Brain microvascular endothelial cell (primary cell): ENCODE data around the gene KRTAP10-2.

Experiments
- DNase-seq: peaks from one replicate; pipeline ENCODE4 v3.0.0-alpha.2; 2020
- H3K27ac ChIP-seq: fragments of 250-450 bp; sonication (Bioruptor Pico); 2 replicates; pipeline ENCODE4 v1.5.1; 2020; ENCODE audit warnings: mild to moderate bottlenecking, moderate library complexity
- H3K27me3 ChIP-seq: fragments of 250-450 bp; sonication (Bioruptor Pico); replicated peaks from 2 replicates; pipeline ENCODE4 v1.5.1; 2020; ENCODE audit warnings: mild to moderate bottlenecking
- H3K36me3 ChIP-seq: fragments of 250-450 bp; sonication (Bioruptor Pico); replicated peaks from 2 replicates; pipeline ENCODE4 v1.5.1; 2020; ENCODE audit warnings: mild to moderate bottlenecking
- H3K4me3 ChIP-seq: 2 replicates; pipeline ENCODE4 v1.5.1; 2011; ENCODE audit warnings: low read depth, mild to moderate bottlenecking, control low read depth, low read length, moderate library complexity
- CTCF ChIP-seq: IDR thresholded peaks from 2 replicates; pipeline ENCODE4 v1.5.1; 2011; ENCODE audit warnings: low read depth, mild to moderate bottlenecking, moderate library complexity, low read length, control low read depth, inconsistent platforms; ENCODE audit errors: missing control alignments
- in situ Hi-C: cut with HindIII; loops from 2 replicates; pipeline ENCODE4 v1.10.0; 2017; ENCODE audit warnings: low sequenced_read_pairs, low pct_ligation_motif_present

The KRTAP10-2 gene

GRCh38 chr21:44514746-44515358 lies 36.5 kb downstream of the KRTAP10-2 start:
- in situ Hi-C loops = no loop called here
- TF ChIP-seq CTCF = no peak

DNA sequence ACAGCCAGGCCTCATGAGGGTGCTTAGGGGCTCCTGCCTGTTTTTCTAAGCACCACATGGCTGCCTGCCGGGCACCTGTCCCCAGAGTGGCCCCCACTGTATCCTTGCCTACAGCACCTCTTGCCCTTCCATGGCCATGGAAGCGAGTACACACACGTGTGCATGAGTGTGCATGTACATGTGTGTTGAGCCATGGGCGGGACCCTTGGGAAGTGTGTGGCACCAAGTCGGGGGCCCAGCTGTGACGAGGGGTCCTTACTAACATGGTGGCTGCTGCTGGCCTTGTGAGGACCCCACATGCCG lies 37.1 kb downstream of the KRTAP10-2 start:
- DNase-seq = no peak
- no peak overlapping the region for H3K27ac ChIP-seq
- in situ Hi-C loops = no loop called here
- H3K36me3 ChIP-seq = no peaks in the 10 kb centered on the region
- H3K4me3 ChIP-seq = no peak overlapping the region
- H3K27me3 ChIP-seq = no peaks in the 10 kb centered on the region
- TF ChIP-seq CTCF = no peak

More at GRCh38 chr21:44514746-44515358, 36.5 kb downstream of the KRTAP10-2 start:
- H3K36me3 ChIP-seq = no peaks in the 10 kb centered on the region
- no peak overlapping the region for H3K27ac ChIP-seq
- H3K27me3 ChIP-seq = no peaks in the 10 kb centered on the region
- no peak overlapping the region for H3K4me3 ChIP-seq
- no peak for DNase-seq

GRCh38 chr21:44513389-44514217 lies 37.7 kb downstream of the KRTAP10-2 start:
- DNase-seq = no peak
- no peak for TF ChIP-seq CTCF
- H3K4me3 ChIP-seq = no peak overlapping the region

GRCh38 chr21:44512496-44513388 lies 38.6 kb downstream of the KRTAP10-2 start:
- in situ Hi-C loops = no loop called here
- H3K36me3 ChIP-seq = no peaks in the 10 kb centered on the region

More at GRCh38 chr21:44513389-44514217, 37.7 kb downstream of the KRTAP10-2 start:
- in situ Hi-C loops = no loop called here
- H3K36me3 ChIP-seq = no peaks in the 10 kb centered on the region
- H3K27me3 ChIP-seq = no peaks in the 10 kb centered on the region
- no peak overlapping the region for H3K27ac ChIP-seq

GRCh38 chr21:44511938-44512275 lies 39.4 kb downstream of the KRTAP10-2 start:
- TF ChIP-seq CTCF = no peak
- H3K27me3 ChIP-seq = peaks cover 3% of the 10 kb centered on the region
- no peaks in the 10 kb centered on the region for H3K36me3 ChIP-seq
- in situ Hi-C loops = no loop called here
- H3K4me3 ChIP-seq = no peak overlapping the region
- DNase-seq = no peak
- no peak overlapping the region for H3K27ac ChIP-seq

More at GRCh38 chr21:44512496-44513388, 38.6 kb downstream of the KRTAP10-2 start:
- no peak for DNase-seq
- no peak for TF ChIP-seq CTCF
- H3K27me3 ChIP-seq = no peaks in the 10 kb centered on the region
- no peak overlapping the region for H3K27ac ChIP-seq
- H3K4me3 ChIP-seq = no peak overlapping the region
